GM19351 (cell line): ENCODE results near the gene RAD21L1.
"Not testable (repeated sequence)": the region's sequence is repeated elsewhere in the genome, so short reads cannot be mapped to it uniquely, and the experiment has no call there.

Source experiments
- ATAC-seq: cut with Tn5 transposase; IDR thresholded peaks from one replicate; pipeline ENCODE4 v1.9.1; 2021; ENCODE audit warnings: mild to moderate bottlenecking, moderate library complexity; ENCODE audit not compliant: unreplicated experiment

The RAD21L1 gene

DNA sequence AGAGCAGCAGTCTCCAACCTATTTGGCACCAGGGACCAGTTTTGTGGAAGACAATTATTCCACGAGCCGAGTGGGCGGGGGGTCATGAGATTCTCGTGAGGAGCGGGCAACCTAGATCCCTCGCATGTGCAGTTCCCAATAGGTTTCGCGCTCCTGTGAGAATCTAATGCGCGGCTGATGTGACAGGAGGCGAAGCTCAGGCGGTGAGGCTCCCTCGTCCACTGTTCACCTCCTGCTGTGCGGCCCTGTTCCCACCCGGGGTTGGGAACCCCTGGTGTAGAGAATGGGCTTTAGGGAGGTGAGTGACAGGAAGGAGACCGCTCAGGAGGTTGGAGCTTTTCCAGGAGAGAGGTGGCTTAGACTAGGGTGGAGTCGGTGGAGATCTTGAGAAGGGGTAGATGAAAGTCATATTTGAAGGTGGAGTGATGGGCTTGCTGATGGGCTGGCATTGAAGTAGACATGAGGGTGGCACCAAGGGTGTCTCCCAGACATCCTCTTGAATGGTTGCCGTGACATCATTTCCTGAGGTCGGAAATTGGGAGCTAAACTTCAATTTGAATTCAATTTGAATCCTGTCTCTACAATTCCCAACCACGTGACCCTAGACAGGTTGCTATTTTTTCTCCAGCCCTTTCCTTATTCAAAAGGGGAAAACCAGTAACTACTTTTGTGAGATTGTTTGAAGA is 1.5 kb upstream of the RAD21L1 start:
- ATAC-seq: no peak

- ATAC-seq: peak; percentile 30
Measured at GRCh38 chr20:1225263-1225782, 521 bp upstream of the RAD21L1 start.

DNA sequence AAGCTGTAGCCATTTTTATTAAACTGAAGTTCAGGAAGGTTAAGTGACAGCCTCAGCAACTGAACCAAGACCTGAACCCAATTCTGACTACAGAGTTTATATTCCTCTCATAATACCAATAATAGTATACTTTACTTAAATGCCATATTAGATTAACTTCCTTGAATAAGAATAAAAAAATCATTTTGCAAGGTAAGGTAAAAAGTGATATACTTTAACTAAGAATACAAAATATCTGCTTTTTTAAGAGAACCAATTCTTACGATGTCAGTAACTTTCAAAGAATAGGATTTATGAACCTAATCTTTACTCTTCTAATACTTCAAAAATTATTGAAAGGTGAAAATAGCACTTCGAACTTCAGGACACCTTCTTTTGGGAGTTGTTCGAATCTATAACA is 3.7 kb downstream of the RAD21L1 start:
- no peak for ATAC-seq

DNA sequence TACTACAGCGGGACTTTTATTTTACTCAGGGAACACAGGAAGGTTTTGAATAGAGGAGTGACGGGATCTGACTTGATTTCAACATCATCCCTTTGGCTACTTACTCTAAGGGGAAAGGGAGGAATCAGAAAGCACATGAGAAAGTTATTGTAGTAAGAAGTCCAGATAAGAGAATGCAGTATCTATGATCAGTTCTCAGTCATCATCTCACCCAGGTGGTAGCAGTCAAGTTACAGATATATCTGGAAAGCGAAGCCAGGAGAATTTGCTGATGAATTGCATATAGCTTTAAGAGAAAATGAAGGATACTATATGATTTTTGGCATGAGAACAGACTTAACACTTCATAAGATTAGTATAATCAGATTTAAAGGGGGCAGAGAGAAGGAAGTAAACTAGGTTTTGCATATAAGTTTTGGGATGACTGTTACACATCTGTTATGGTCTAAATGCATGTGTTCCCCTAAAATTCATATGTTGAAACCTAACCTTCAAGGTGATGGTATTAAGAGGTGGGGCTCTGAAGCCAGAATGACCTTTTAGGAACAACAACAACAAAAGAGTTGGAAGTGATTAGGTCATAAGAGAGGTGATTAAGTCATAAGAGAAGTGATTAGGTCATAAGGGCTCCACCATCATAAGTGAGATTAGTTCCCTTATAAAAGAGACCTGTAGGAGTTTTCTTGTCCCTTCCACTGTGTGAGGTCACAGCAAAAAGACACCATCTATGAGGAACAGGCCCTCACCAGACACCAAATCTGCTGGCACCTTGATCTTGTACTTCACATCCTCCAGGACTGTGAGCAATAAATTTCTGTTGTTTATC is 6.7 kb downstream of the RAD21L1 start:
- ATAC-seq: no peak

DNA sequence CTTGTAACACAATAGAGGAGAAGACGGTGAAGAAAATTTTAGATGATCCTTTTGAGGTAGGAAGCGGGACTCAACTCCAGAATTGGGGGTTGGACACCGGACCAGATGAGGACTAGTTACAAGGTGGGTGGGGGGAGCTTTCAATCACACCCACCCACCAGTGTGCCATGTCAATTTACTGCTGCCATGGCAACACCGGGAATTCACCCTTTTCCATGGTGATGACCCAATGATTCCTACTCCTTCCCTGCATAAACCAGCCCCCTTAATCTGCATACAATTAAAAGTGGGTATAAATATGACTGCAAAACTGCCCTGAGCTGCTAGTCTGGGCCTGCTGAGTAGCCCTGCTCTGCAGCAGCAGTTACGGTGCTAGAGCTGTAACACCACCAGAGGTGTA is 14.7 kb downstream of the RAD21L1 start:
- no peak for ATAC-seq

GRCh38 chr20:1241456-1241855 is 15.6 kb downstream of the RAD21L1 start:
- no peak for ATAC-seq

DNA sequence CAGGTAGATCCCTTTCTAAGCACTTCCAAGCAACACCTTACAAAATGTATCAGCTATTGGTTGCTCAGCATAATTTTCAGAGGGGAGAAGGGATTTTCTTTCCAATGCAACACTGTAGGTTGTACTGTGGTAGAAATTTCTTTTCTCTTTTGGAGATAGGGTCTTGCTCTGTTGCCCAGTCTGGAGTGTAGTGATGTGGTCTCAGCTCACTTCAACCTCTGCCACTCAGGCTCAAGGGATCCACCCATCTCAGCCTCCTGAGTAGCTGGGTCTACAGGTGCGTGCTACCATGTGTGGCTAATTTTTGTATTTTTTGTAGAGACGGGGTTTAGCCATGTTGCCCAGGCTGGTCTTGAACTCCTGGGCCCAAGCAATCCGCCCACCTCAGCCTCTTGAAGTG is 16.3 kb downstream of the RAD21L1 start:
- no peak for ATAC-seq

GRCh38 chr20:1242530-1242929 is 16.7 kb downstream of the RAD21L1 start:
- ATAC-seq: no peak

- no peak for ATAC-seq
Measured at GRCh38 chr20:1245578-1245977, 19.7 kb downstream of the RAD21L1 start.

DNA sequence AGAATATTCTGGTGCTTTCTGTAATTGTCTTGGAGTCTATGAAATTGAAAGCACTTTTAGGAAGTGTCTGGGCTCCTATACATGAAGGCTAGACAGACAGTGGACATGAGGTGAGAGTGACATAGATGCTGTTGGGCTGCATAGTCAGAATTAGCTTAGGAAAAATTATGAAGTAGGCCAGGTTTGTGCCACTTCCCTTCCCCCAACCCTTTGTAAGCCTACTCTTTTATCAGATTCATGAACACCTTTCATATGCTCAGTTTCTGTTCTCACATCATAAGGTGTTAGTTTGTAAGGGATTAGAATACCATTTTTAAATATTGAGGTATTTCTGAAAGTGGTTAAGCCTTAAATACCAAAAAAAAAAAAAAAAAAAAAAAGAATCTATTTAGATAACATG is 21.8 kb downstream of the RAD21L1 start:
- no peak for ATAC-seq

DNA sequence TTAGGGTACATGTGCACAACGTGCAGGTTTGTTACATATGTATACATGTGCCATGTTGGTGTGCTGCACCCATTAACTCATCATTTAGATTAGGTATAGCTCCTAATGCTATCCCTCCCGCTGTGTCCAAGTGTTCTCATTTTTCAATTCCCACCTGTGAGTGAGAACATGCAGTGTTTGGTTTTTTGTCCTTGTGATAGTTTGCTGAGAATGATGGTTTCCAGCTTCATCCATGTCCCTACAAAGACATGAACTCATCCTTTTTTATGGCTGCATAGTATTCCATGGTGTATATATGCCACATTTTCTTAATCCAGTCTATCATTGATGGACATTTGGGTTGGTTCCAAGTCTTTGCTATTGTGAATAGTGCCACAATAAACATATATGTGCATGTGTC is 24.4 kb downstream of the RAD21L1 start:
- not testable (repeated sequence) for ATAC-seq

DNA sequence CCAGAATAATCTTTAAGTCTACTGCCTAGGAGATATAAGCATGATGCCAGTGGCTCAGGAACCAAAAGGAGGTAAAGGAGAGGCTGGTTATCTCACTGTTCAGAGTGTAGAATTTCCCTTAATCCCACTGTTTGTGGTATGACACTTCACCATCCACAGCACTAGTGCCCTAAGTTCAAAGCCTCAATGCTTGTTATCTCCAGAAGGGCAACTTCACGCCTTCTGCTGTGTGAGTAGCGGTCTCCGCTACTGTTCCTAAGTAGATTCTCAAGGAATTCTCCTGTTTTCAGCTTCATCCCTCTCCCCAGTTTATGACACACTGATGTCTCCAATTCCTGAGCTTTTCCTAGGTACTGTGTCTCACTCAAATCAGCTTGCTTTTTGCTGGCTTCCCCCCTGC is 26.6 kb downstream of the RAD21L1 start:
- no peak for ATAC-seq

GRCh38 chr20:1254254-1254653 is 28.4 kb downstream of the RAD21L1 start:
- ATAC-seq: no peak

- no peak for ATAC-seq
Measured at GRCh38 chr20:1255675-1256074, 29.8 kb downstream of the RAD21L1 start.

- no peak for ATAC-seq
Measured at GRCh38 chr20:1263853-1264252, 38.0 kb downstream of the RAD21L1 start.

DNA sequence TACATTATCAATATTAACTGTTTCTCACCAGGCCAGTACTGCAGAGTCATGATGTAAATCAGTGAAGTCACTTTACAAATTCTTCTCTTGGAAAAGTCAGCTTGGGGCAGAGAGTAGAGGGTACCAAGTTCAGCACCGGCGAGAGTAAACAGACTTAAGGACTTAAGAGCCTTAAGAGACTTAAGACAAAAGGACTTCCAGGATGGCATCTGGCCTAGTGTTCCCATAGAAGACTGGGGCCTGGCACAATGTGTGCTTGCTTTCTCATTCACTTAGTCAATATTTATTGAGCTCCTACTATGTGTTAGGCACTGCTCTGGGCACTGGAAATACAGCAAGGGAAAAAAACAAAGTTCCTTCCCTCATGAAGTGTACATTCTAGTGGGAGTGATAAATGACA is 38.9 kb downstream of the RAD21L1 start:
- ATAC-seq: no peak

- ATAC-seq: no peak
Measured at GRCh38 chr20:1265226-1265915, 39.5 kb downstream of the RAD21L1 start.

DNA sequence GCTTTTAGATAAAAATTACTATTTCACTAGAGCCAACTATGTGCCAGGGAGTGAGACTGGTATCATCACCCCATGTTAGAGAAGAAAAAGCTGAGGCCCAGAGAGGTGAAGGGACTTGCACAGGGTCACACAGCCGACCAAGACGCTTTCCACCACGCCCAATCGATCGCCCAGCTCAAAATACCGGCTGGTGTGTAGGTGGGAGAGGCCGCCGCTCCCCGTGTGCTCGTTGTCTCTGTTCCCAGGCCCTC is 40.0 kb downstream of the RAD21L1 start:
- no peak for ATAC-seq

GRCh38 chr20:1266167-1266973 is 40.5 kb downstream of the RAD21L1 start, which contains the start of gene SNPH:
SNPH (plus strand) TSS chr20:1266294; CDS start chr20:1296240, 29,946 bp downstream.
- ATAC-seq: peak; percentile 87

DNA sequence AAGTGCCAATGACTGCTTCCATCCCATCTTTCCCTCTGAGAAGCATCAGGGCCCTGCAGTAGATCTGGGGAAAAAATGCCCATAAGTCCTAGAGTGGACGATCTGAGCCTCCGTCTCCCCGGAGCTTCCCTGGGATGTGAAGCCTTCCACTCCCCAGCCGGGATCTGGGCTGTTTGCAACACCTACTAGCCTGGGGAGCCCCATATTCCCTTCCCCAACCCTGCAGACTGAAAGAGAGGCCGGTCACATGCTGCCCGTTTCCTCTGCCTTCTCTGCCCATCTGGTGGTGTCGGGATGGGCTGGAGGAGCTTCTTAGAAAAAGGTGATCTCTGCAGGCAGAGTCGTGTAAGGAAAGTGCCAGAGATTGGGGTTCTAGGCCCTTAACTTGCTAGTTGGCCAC is 41.3 kb downstream of the RAD21L1 start:
- ATAC-seq: no peak

DNA sequence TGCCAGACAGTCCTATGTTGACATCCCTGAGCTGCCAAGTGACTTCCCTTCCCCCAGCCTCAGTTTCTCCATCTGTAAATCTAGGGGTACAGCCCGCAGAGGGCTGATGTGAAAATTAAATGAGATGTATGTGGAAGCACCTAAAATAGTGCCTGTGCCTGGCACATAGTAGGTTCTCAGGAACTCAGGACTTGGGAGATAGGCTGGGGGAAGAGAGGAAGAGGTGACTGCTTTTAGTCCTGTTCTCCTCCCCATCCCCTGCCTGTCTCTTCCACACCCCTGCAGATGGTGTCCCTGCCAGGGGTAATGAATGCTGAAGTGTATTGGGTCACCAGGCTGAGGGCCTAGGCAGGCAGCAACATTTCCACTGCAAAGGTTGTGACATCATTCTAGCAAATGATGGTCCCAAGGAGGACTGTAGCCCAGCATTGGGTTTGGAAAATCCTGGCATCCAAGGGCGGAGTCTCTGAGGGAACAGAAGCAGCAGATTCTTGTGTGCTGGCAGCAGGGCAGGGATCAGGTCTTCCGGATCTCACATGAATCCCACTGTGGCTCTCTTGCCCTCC is 42.0 kb downstream of the RAD21L1 start:
- no peak for ATAC-seq
